B cell (primary cell): ENCODE results near the gene FRS3. TPM values are rescaled to one million over a fixed set of nuclear protein-coding genes. Genes with fewer than 3 reads are reported as not detected.

Source experiments
- ATAC-seq: fragments of 200-7000 bp; cut with Tn5 transposase; one replicate; pipeline ENCODE4 v1.10.0; 2021; ENCODE audit warnings: low read depth, mild to moderate bottlenecking, moderate number of reproducible peaks, moderate library complexity
- CTCF ChIA-PET: fragments of 350-600 bp; sonication (Branson Sonifier 250); formaldehyde crosslinking; loops from one replicate; lab custom pipeline; 2021; ENCODE audit warnings: antibody characterized with exemption, inconsistent platforms; lab: Charles Lee
- POLR2A ChIA-PET: fragments of 350-600 bp; sonication (Branson Sonifier 250); formaldehyde crosslinking; loops from one replicate; lab custom pipeline; 2021; ENCODE audit warnings: antibody characterized with exemption; lab: Charles Lee
- DNase-seq: peaks from one replicate; pipeline ENCODE4 v3.0.0; 2013
- H2AFZ ChIP-seq: 2 replicates; pipeline ENCODE4 v1.6.1; 2012; ENCODE audit warnings: mild to moderate bottlenecking, low read depth, low read length; ENCODE audit not compliant: insufficient read depth, poor library complexity, severe bottlenecking
- H3K27ac ChIP-seq, 2 donors: 1 replicate in 1 of 2; 2 replicates in 1 of 2; pipeline ENCODE4 v1.5.1; 2012 to 2013; ENCODE audit warnings: low read length in 2 of 2, mild to moderate bottlenecking in 2 of 2, moderate library complexity in 1 of 2
- H3K27me3 ChIP-seq, 4 experiments: fragments of 200-600 bp in 1 of 4; sonication (generic) in 1 of 4; replicated peaks in 1 of 4; 1 replicate in 2 of 4; 2 replicates in 2 of 4; pipeline versions ENCODE4 v1.6.1 to v1.7.0; 2013 to 2016; ENCODE audit warnings: low read length in 3 of 4, mild to moderate bottlenecking in 2 of 4, mixed read lengths in 1 of 4, moderate library complexity in 1 of 4; ENCODE audit not compliant: insufficient read depth in 4 of 4, control insufficient read depth in 3 of 4; ENCODE audit errors: control extremely low read depth in 1 of 4
- H3K36me3 ChIP-seq, 2 experiments: replicated peaks in 1 of 2; 1 replicate in 1 of 2; 2 replicates in 1 of 2; pipeline versions ENCODE4 v1.6.1 to v1.7.1; 2013; ENCODE audit warnings: low read length in 1 of 2; ENCODE audit not compliant: insufficient read depth in 2 of 2, control insufficient read depth in 1 of 2; ENCODE audit errors: control extremely low read depth in 1 of 2, extremely low read depth in 1 of 2
- H3K4me1 ChIP-seq, 2 donors: fragments of 200-600 bp in 1 of 2; sonication (generic) in 1 of 2; 1 replicate in 1 of 2; 2 replicates in 1 of 2; pipeline versions ENCODE4 v1.5.1 to v1.6.1; 2013 to 2017; ENCODE audit warnings: low read length in 2 of 2; ENCODE audit not compliant: control insufficient read depth in 2 of 2, insufficient read depth in 2 of 2
- H3K4me2 ChIP-seq: replicated peaks from 2 replicates; pipeline ENCODE3; 2012; ENCODE audit warnings: mild to moderate bottlenecking, low read depth, low read length; ENCODE audit not compliant: poor library complexity, severe bottlenecking
- H3K4me3 ChIP-seq, 5 experiments: fragments of 200-600 bp in 1 of 5; sonication (generic) in 1 of 5; 1 replicate in 3 of 5; 2 replicates in 2 of 5; pipeline versions ENCODE4 v1.5.1 to v1.7.0; 2011 to 2016; ENCODE audit warnings: low read length in 4 of 5, mild to moderate bottlenecking in 4 of 5, low read depth in 2 of 5, control low read depth in 1 of 5, moderate library complexity in 1 of 5; ENCODE audit not compliant: insufficient read depth in 1 of 5; ENCODE audit errors: control extremely low read depth in 1 of 5, extremely low read depth in 1 of 5
- H3K79me2 ChIP-seq: fragments of 200-600 bp; sonication (generic); one replicate; pipeline ENCODE4 v1.6.0; 2016; ENCODE audit warnings: low read length; ENCODE audit not compliant: control insufficient read depth, insufficient read depth
- H3K9ac ChIP-seq: fragments of 200-600 bp; sonication (generic); 2 replicates; pipeline ENCODE4 v1.6.1; 2017; ENCODE audit warnings: mild to moderate bottlenecking, low read length, moderate library complexity
- H3K9me3 ChIP-seq, 3 donors: one replicate each; pipeline versions ENCODE4 v1.6.1 to v1.7.1; 2013; ENCODE audit warnings: low read length in 2 of 3; ENCODE audit not compliant: control insufficient read depth in 2 of 3, insufficient read depth in 1 of 3; ENCODE audit errors: control extremely low read depth in 1 of 3
- H4K20me1 ChIP-seq: 2 replicates; pipeline ENCODE4 v1.6.0; 2012; ENCODE audit warnings: mild to moderate bottlenecking, low read length; ENCODE audit not compliant: insufficient read depth, control insufficient read depth, poor library complexity, severe bottlenecking
- H3K27ac Mint-ChIP-seq: one replicate; pipeline ENCODE4 v1.8.0; 2021; ENCODE audit warnings: mixed read lengths
- H3K27me3 Mint-ChIP-seq: one replicate; pipeline ENCODE4 v1.8.0; 2021; ENCODE audit warnings: mixed read lengths
- H3K4me1 Mint-ChIP-seq: one replicate; pipeline ENCODE4 v1.8.0; 2021; ENCODE audit warnings: mixed read lengths
- H3K4me3 Mint-ChIP-seq: one replicate; pipeline ENCODE4 v1.8.0; 2021; ENCODE audit warnings: mixed read lengths
- H3K9me3 Mint-ChIP-seq: one replicate; pipeline ENCODE4 v1.8.0; 2022; ENCODE audit warnings: mixed read lengths; ENCODE audit not compliant: insufficient read depth
- EZH2 ChIP-seq: IDR thresholded peaks from 2 replicates; pipeline ENCODE4 v1.6.1; 2012; ENCODE audit warnings: borderline replicate concordance, low read depth, mild to moderate bottlenecking, moderate library complexity, low read length; ENCODE audit not compliant: insufficient read depth, poor library complexity, severe bottlenecking
- WGBS: methylation state at CpG from one replicate; pipeline ENCODE4 v1.1.5; 2013; ENCODE audit warnings: missing lambda C conversion rate; ENCODE audit not compliant: insufficient coverage; 5-methylcytosine and 5-hydroxymethylcytosine counted together
- intact Hi-C: fragments of 100-400 bp; cut with micrococcal nuclease; formaldehyde crosslinking; loops from one replicate; pipeline ENCODE4 v1.10.0; 2022
- polyA plus RNA-seq: library from polyadenylated mRNA; depleted of rRNA; stranded (reverse); fragments of >200 nt; gene quantifications from 2 replicates; pipeline ENCODE4 v1.2.3, GENCODE V29; 2012
- total RNA-seq, 2 donors: library from RNA; stranded (reverse); fragments of 120-200 nt in 1 of 2; gene quantifications; 1 replicate in 1 of 2; 2 replicates in 1 of 2; pipeline versions ENCODE4 v1.2.3 to v1.2.4, GENCODE V29; 2013 to 2022
- TF ChIP-seq, protein P1 (sequence below): fragments of 200-600 bp; IDR thresholded peaks from one replicate; pipeline ENCODE4 v1.8.0; 2022; ENCODE audit warnings: antibody characterized with exemption, mild to moderate bottlenecking

The FRS3 gene
- total and polyA plus RNA-seq, 2 donors (not counting 1 experiment from before 2014, with no cell fraction given) = 9.8 to 12.0 TPM

DNA sequence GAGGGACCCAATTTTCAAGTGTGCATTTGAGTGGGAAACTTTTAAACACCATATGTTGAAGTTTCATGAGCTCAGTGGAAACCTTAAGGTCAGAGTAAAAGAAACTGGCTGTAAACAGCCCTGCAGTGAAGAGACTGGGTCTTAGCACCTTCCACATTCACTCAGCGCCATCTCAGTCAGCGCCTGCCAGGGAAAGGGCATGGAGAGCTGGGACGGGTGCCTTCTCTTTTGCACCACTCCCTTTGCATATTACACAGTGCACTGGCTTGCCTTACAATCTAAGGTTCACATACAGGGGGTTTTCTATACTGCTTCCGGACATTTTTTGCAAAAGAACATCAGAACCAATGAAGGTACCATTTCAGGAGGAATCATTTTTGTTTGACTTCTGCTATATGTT lies 12.3 kb upstream of the FRS3 start:
- Mint-ChIP-seq H3K4me1 (peaks cover 10% of the 10 kb centered on the region), H3K27me3 (no peaks in the 10 kb centered on the region), H3K27ac (no peak overlapping the region), H3K9me3 (no peaks in the 10 kb centered on the region), H3K4me3 (no peak overlapping the region)
- 90% methylated on average over 3 of the region's 4 CpGs for WGBS
- peaks cover 24% of the 10 kb centered on the region for H3K79me2 ChIP-seq
- H3K4me3 ChIP-seq = no peak overlapping the region
- no peak overlapping the region for H2AFZ ChIP-seq
- ATAC-seq (no peak), DNase-seq (no peak)
- peaks cover 4 to 9% of the 10 kb centered on the region in 2 donors for H3K4me1 ChIP-seq
- peaks cover 13% of the 10 kb centered on the region for H4K20me1 ChIP-seq
- H3K9me3 ChIP-seq = no peaks in the 10 kb centered on the region
- TF ChIP-seq, protein P1, sequence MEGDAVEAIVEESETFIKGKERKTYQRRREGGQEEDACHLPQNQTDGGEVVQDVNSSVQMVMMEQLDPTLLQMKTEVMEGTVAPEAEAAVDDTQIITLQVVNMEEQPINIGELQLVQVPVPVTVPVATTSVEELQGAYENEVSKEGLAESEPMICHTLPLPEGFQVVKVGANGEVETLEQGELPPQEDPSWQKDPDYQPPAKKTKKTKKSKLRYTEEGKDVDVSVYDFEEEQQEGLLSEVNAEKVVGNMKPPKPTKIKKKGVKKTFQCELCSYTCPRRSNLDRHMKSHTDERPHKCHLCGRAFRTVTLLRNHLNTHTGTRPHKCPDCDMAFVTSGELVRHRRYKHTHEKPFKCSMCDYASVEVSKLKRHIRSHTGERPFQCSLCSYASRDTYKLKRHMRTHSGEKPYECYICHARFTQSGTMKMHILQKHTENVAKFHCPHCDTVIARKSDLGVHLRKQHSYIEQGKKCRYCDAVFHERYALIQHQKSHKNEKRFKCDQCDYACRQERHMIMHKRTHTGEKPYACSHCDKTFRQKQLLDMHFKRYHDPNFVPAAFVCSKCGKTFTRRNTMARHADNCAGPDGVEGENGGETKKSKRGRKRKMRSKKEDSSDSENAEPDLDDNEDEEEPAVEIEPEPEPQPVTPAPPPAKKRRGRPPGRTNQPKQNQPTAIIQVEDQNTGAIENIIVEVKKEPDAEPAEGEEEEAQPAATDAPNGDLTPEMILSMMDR = no peak
- H3K27me3 ChIP-seq = no peaks in the 10 kb centered on the region
- no peak overlapping the region for H3K27ac ChIP-seq
- POLR2A ChIA-PET = no interaction called here
- intact Hi-C loops = no loop called here
- no peak overlapping the region for H3K4me2 ChIP-seq
- no peak overlapping the region for H3K9ac ChIP-seq
- H3K36me3 ChIP-seq = peaks cover 0 to 51% of the 10 kb centered on the region in 2 experiments
- CTCF ChIA-PET = no interaction called here

DNA sequence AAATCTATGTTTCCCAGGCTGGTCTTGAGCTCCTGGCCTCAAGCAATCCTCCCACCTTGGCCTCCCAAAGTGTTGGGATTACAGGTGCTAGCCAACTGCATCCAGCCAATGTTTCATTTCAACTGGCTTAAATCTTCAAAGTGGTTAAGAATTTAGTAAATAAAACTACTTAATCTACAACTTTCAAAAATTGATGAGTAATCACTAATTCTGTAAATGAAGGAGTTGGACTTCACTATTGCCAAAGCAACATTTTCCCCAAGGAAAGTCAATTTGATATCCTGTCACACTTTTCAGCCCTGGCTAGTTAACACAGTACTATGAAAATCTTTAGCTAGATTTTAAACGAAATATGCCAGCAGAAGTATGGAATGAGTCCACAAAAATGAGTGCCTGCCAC lies 11.6 kb upstream of the FRS3 start:
- Mint-ChIP-seq H3K4me3 (no peak overlapping the region), H3K4me1 (peaks cover 11% of the 10 kb centered on the region), H3K27me3 (no peaks in the 10 kb centered on the region), H3K9me3 (no peaks in the 10 kb centered on the region), H3K27ac (no peak overlapping the region)
- H3K4me2 ChIP-seq = no peak overlapping the region
- H3K4me3 ChIP-seq = no peak overlapping the region
- ChIA-PET POLR2A (no interaction called here), CTCF (interaction anchor here (0.9 to 6.2 kb wide), 2 partner anchors 8 to 130 kb away, joined by 3 to 68 read pairs; partner anchors contain the start of genes BYSL and MED20)
- peaks cover 4 to 9% of the 10 kb centered on the region in 2 donors for H3K4me1 ChIP-seq
- no peak overlapping the region for H3K9ac ChIP-seq
- TF ChIP-seq EZH2 = no peak
- TF ChIP-seq, protein P1 = no peak
- ATAC-seq = no peak
- peaks cover 13% of the 10 kb centered on the region for H4K20me1 ChIP-seq
- no peaks in the 10 kb centered on the region for H3K9me3 ChIP-seq
- peaks cover 24% of the 10 kb centered on the region for H3K79me2 ChIP-seq
- WGBS = no CpG with 5 or more reads among the region's 1 CpG
- no peaks in the 10 kb centered on the region for H3K27me3 ChIP-seq
- H3K27ac ChIP-seq = no peak overlapping the region
- no peak for DNase-seq
- no peak overlapping the region for H2AFZ ChIP-seq
- H3K36me3 ChIP-seq = peaks cover 0 to 51% of the 10 kb centered on the region in 2 experiments
- intact Hi-C loops = no loop called here
